SK-N-SH treated with all-trans-retinoic acid at 6 μM for 48 hours (cell line): ENCODE results near the gene MYO3B.

Source experiments
- ARNTL ChIP-seq: fragments of 450-650 bp; formaldehyde crosslinking; IDR thresholded peaks from 2 replicates; pipeline ENCODE4 v1.5.0; 2020; ENCODE audit warnings: low read depth, mild to moderate bottlenecking, moderate library complexity, borderline replicate concordance
- CREB5 ChIP-seq: fragments of 250-450 bp; sonication (Bioruptor Pico); IDR thresholded peaks from 2 replicates; pipeline ENCODE4 v1.5.1; 2020; ENCODE audit warnings: low read depth, mild to moderate bottlenecking, moderate library complexity
- CSDC2 ChIP-seq: fragments of 250-450 bp; sonication (Bioruptor Pico); IDR thresholded peaks from 2 replicates; pipeline ENCODE4 v1.5.0; 2020; ENCODE audit warnings: mild to moderate bottlenecking, moderate library complexity
- ISL1 ChIP-seq: fragments of 250-450 bp; sonication (Bioruptor Pico); IDR thresholded peaks from 2 replicates; pipeline ENCODE4 v2.1.2; 2022; ENCODE audit warnings: mild to moderate bottlenecking, moderate library complexity
- OSR1 ChIP-seq: fragments of 250-450 bp; sonication (Bioruptor Pico); IDR thresholded peaks from 2 replicates; pipeline ENCODE4 v1.8.0; 2022; ENCODE audit warnings: moderate library complexity, mild to moderate bottlenecking, inconsistent platforms
- PATZ1 ChIP-seq: fragments of 250-450 bp; sonication (Bioruptor Pico); IDR thresholded peaks from 2 replicates; pipeline ENCODE4 v1.8.0; 2020; ENCODE audit warnings: mild to moderate bottlenecking, moderate library complexity, borderline replicate concordance
- POU6F1 ChIP-seq: fragments of 250-450 bp; sonication (Bioruptor Pico); IDR thresholded peaks from 2 replicates; pipeline ENCODE4 v1.8.0; 2021; ENCODE audit warnings: low read depth, mild to moderate bottlenecking, moderate library complexity, borderline replicate concordance
- PPARA ChIP-seq: fragments of 250-450 bp; sonication (Bioruptor Pico); IDR thresholded peaks from 2 replicates; pipeline ENCODE4 v1.5.0; 2020; ENCODE audit warnings: mild to moderate bottlenecking, borderline replicate concordance
- TCF4 ChIP-seq: fragments of 250-450 bp; sonication (Bioruptor Pico); IDR thresholded peaks from 2 replicates; pipeline ENCODE4 v1.8.0; 2021; ENCODE audit warnings: mild to moderate bottlenecking, moderate library complexity, borderline replicate concordance
- ZC3H10 ChIP-seq: fragments of 250-450 bp; sonication (Bioruptor Pico); IDR thresholded peaks from 2 replicates; pipeline ENCODE4 v1.5.1; 2021; ENCODE audit warnings: mild to moderate bottlenecking, moderate library complexity
- ZFP3 ChIP-seq: fragments of 250-450 bp; sonication (Bioruptor Pico); IDR thresholded peaks from 2 replicates; pipeline ENCODE4 v1.5.0; 2020; ENCODE audit warnings: mild to moderate bottlenecking, moderate library complexity
- ZFP30 ChIP-seq: fragments of 450-650 bp; formaldehyde crosslinking; IDR thresholded peaks from 2 replicates; pipeline ENCODE4 v1.5.0; 2022; ENCODE audit warnings: mild to moderate bottlenecking, moderate library complexity
- ZNF565 ChIP-seq: fragments of 450-650 bp; formaldehyde crosslinking; conservative IDR thresholded peaks from 2 replicates; pipeline ENCODE4 v1.5.0; 2020; ENCODE audit warnings: low read depth, mild to moderate bottlenecking, moderate library complexity
- ZNF8 ChIP-seq: fragments of 450-650 bp; formaldehyde crosslinking; IDR thresholded peaks from 2 replicates; pipeline ENCODE4 v1.5.0; 2020; ENCODE audit warnings: mild to moderate bottlenecking, moderate library complexity

GRCh38 chr2:170155723-170156253, 22.2 kb upstream of the MYO3B start:
- TF ChIP-seq ZFP30 (CRISPR knock-in tag) (no peak), ARNTL (CRISPR knock-in tag) (no peak), PATZ1 (no peak), OSR1 (CRISPR knock-in tag) (no peak), ZC3H10 (CRISPR knock-in tag) (no peak), ZFP3 (CRISPR knock-in tag) (no peak), CREB5 (no peak), TCF4 (CRISPR knock-in tag) (no peak), POU6F1 (CRISPR knock-in tag) (no peak), PPARA (no peak), ZNF8 (no peak), ISL1 (CRISPR knock-in tag) (no peak), CSDC2 (CRISPR knock-in tag) (no peak), ZNF565 (CRISPR knock-in tag) (no peak)
